ENCODE data around the gene ZIC5. TPM values are rescaled to one million over a fixed set of nuclear protein-coding genes. Genes with fewer than 3 reads are reported as not detected.

The ZIC5 gene
- total RNA-seq, 1 donor: not detected

DNA sequence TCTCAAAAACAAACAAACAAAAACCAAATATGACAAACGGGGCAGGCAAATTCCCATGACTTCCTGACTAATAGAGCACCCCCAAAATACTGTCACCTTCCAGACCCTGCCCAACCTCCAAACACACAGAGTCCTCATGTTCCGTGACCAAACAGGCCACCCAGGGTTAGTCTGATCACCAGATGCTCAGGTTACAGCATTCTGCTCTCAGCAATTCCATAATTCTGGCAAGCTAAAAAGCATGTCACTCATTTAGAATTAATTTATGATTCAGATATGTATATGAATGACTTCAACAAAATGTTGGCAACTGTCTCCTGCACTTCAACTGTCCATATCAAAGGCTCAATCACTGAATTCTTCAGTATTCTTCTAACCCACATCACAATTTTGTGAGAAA, 52.4 kb downstream of the ZIC5 start:
- no peaks in the 10 kb centered on the region for H3K4me1 ChIP-seq (ENCODE audit: insufficient read depth, low read length)
- H3K4me3 ChIP-seq (ENCODE audit: low read length): no peak overlapping the region

DNA sequence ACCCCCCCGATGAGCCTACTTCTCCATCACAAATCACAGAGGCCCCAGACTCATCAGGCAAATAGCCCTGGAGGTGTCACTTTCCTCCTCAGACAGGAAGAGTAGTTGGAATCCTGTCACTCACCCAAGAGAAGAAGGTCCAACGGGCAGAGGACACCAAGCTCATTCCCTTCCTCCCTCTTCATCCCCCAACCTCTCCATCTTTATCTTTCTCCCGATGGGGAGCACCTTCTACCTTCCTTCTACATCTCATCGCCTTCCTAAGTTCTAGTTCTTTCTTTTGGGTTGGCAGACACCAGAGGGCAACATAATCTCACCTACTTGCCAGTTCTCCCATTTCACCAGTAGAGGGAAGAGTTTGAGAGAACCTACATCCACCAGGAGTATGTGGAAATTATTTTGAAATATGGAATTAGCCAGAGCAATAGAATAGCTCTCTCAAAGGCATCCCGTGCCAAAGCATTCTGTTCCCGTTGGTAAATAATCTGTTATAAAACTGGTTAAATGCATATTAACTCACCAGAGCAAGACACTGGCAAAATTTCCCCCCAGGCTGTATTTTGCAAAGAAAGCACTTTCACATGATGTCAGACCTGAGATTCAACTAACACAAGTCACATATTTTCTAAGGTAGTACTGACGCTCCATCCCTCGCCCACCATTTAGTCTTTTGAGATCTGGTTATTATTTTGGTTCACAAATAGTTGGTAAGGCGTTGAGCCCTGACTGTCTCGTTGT, 55.0 kb downstream of the ZIC5 start:
- no peaks in the 10 kb centered on the region for H3K4me1 ChIP-seq (ENCODE audit: insufficient read depth, low read length)
- no peak overlapping the region for H3K4me3 ChIP-seq (ENCODE audit: low read length)
- H3K27me3 ChIP-seq (ENCODE audit: insufficient read depth, low read length): no peaks in the 10 kb centered on the region
- no peaks in the 10 kb centered on the region for H3K9me3 ChIP-seq (ENCODE audit: low read depth, low read length)

More for the DNA sequence above, 52.4 kb downstream of the ZIC5 start:
- no peaks in the 10 kb centered on the region for H3K9me3 ChIP-seq (ENCODE audit: low read depth, low read length)
- H3K27me3 ChIP-seq (ENCODE audit: insufficient read depth, low read length): no peaks in the 10 kb centered on the region

DNA sequence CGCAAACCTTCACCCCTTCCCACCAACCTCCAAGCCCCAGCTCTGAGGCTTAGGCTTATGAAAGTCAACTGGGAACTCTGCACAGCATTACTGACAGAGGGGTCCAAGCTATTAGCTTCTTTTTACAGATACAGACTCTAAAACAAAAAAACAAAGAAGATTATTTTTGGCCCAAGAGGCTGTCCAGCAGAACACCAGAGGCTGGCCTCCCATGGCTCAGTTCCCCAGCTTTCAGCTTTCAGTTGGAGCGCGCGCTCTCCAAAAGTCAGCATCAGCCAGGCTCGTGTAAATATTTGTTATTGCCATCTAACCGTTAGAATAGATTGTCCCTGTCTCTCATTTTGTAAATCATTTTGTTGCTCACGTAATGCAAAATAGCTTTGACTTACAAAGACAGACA, 58.4 kb downstream of the ZIC5 start:
- H3K9me3 ChIP-seq (ENCODE audit: low read depth, low read length): no peaks in the 10 kb centered on the region
- H3K4me1 ChIP-seq (ENCODE audit: insufficient read depth, low read length): no peaks in the 10 kb centered on the region
- H3K4me3 ChIP-seq (ENCODE audit: low read length): no peak overlapping the region
- H3K27me3 ChIP-seq (ENCODE audit: insufficient read depth, low read length): peaks cover 12% of the 10 kb centered on the region

Other genes with a start within 250 kb of the ZIC5 start
- gene ZIC2, start 10.0 kb upstream of the ZIC5 start, total RNA-seq: not detected
- gene PCCA, start 117.3 kb upstream of the ZIC5 start, total RNA-seq: 7.9 TPM

All from mononuclear cell (primary cell).